ENCODE results near the gene GASK1A. TPM values are rescaled to one million over a fixed set of nuclear protein-coding genes. Genes with fewer than 3 reads are reported as not detected.

GASK1A gene
- total RNA-seq (2021) (not detected in 2 replicates), Bru-seq, nascent RNA (not detected), BruChase-seq, experiment 1, labeled RNA remaining after a 2-hour chase (percentile 11 among the genes with signal in this experiment), BruChase-seq, experiment 2, labeled RNA remaining after a 6-hour chase (not detected)
- long read RNA-seq: 0 reads

GRCh38 chr3:42979044-42979972, at the start of gene GASK1A:
GASK1A (plus strand) TSS chr3:42979311; CDS start chr3:42979643, 332 bp downstream.
- Histone ChIP-seq H3K4me3 (no peak within 1 kb of the TSS), H3K27ac (no peak within 1 kb of the TSS), H2AFZ (no peak within 1 kb of the TSS), H3K4me2 (no peak within 1 kb of the TSS), H3K9me2 (ENCODE audit: insufficient read depth) (no peaks in the 10 kb centered on the region), H3K36me3 (ENCODE audit: low read depth) (no peaks in the 10 kb centered on the region), H3K79me2 (ENCODE audit: low read depth) (no peaks in the 10 kb centered on the region), H4K20me1 (ENCODE audit: insufficient read depth) (no peaks in the 10 kb centered on the region), H3K4me1 (replicated peaks; ENCODE audit: insufficient read depth) (no peaks in the 10 kb centered on the region), H3K9me3 (ENCODE audit: insufficient read depth, low read depth) (no peaks in the 10 kb centered on the region), H3F3A (ENCODE audit: insufficient read depth, low read depth) (no peaks in the 10 kb centered on the region), H3K27me3 (ENCODE audit: insufficient read depth, low read depth) (no peaks in the 10 kb centered on the region)
- no peak for TF ChIP-seq EZH2 (IDR thresholded peaks at IDR 0.05; ENCODE audit: low read depth)
- no peak for TF ChIP-seq CTCF (conservative IDR thresholded peaks at IDR 0.05)
- no peak for DNase-seq
- no TSS peak for BruUV-seq (replicated peaks)
- ChIA-PET POLR2A (ENCODE audit: unreplicated experiment) (no interaction called here), CTCF (no interaction called here)
- intact Hi-C loops (cut with micrococcal nuclease; ENCODE audit: unreplicated experiment): no loop called here

GRCh38 chr3:42934111-42934510, 45.0 kb upstream of the GASK1A start:
- ChIA-PET POLR2A (ENCODE audit: unreplicated experiment) (no interaction called here), CTCF (no interaction called here)
- no peaks in the 10 kb centered on the region for H3K36me3 ChIP-seq (ENCODE audit: low read depth)
- H3K79me2 ChIP-seq (ENCODE audit: low read depth): no peaks in the 10 kb centered on the region
- H3K4me3 ChIP-seq: no peak overlapping the region
- H2AFZ ChIP-seq: no peak overlapping the region
- H3K27me3 ChIP-seq (ENCODE audit: insufficient read depth, low read depth): no peaks in the 10 kb centered on the region
- no peaks in the 10 kb centered on the region for H3K9me3 ChIP-seq (ENCODE audit: insufficient read depth, low read depth)
- no peaks in the 10 kb centered on the region for H3F3A ChIP-seq (ENCODE audit: insufficient read depth, low read depth)
- BruUV-seq (replicated peaks): no TSS peak
- no peaks in the 10 kb centered on the region for H3K4me1 ChIP-seq (replicated peaks; ENCODE audit: insufficient read depth)
- TF ChIP-seq EZH2 (IDR thresholded peaks at IDR 0.05; ENCODE audit: low read depth) (no peak), CTCF (conservative IDR thresholded peaks at IDR 0.05) (no peak)
- no peaks in the 10 kb centered on the region for H4K20me1 ChIP-seq (ENCODE audit: insufficient read depth)
- DNase-seq: no peak
- H3K9me2 ChIP-seq (ENCODE audit: insufficient read depth): no peaks in the 10 kb centered on the region
- no peak overlapping the region for H3K4me2 ChIP-seq
- intact Hi-C loops (cut with micrococcal nuclease; ENCODE audit: unreplicated experiment): no loop called here
- no peak overlapping the region for H3K27ac ChIP-seq

GRCh38 chr3:42934910-42935309, 44.2 kb upstream of the GASK1A start:
- BruUV-seq (replicated peaks): no TSS peak
- TF ChIP-seq EZH2 (IDR thresholded peaks at IDR 0.05; ENCODE audit: low read depth) (no peak), CTCF (conservative IDR thresholded peaks at IDR 0.05) (no peak)
- POLR2A ChIA-PET (ENCODE audit: unreplicated experiment): no interaction called here

More at GRCh38 chr3:42934910-42935309, 44.2 kb upstream of the GASK1A start:
- no peak overlapping the region for H3K4me3 ChIP-seq
- H4K20me1 ChIP-seq (ENCODE audit: insufficient read depth): no peaks in the 10 kb centered on the region
- no peaks in the 10 kb centered on the region for H3F3A ChIP-seq (ENCODE audit: insufficient read depth, low read depth)
- no peaks in the 10 kb centered on the region for H3K9me3 ChIP-seq (ENCODE audit: insufficient read depth, low read depth)
- no peak for DNase-seq
- intact Hi-C loops (cut with micrococcal nuclease; ENCODE audit: unreplicated experiment): no loop called here
- CTCF ChIA-PET: no interaction called here
- H2AFZ ChIP-seq: no peak overlapping the region
- H3K4me1 ChIP-seq (replicated peaks; ENCODE audit: insufficient read depth): no peaks in the 10 kb centered on the region
- H3K27ac ChIP-seq: no peak overlapping the region
- no peaks in the 10 kb centered on the region for H3K79me2 ChIP-seq (ENCODE audit: low read depth)
- no peak overlapping the region for H3K4me2 ChIP-seq
- no peaks in the 10 kb centered on the region for H3K27me3 ChIP-seq (ENCODE audit: insufficient read depth, low read depth)
- no peaks in the 10 kb centered on the region for H3K9me2 ChIP-seq (ENCODE audit: insufficient read depth)
- H3K36me3 ChIP-seq (ENCODE audit: low read depth): no peaks in the 10 kb centered on the region

Data from PC-9 (cell line).